IPS DF 4.7 (cell line): ENCODE data around the gene GIGYF1.
A peak's percentile ranks its signal among the peaks of the same experiment; 100 is the strongest.
"Not testable (repeated sequence)": the region's sequence is repeated elsewhere in the genome, so short reads cannot be mapped to it uniquely, and the experiment has no call there.

Experiments
- DNase-seq: peaks from one replicate; pipeline ENCODE4 v3.0.0-alpha.2; 2013; ENCODE audit warnings: low spot score; ENCODE audit errors: extremely low read depth

Gene GIGYF1

DNA sequence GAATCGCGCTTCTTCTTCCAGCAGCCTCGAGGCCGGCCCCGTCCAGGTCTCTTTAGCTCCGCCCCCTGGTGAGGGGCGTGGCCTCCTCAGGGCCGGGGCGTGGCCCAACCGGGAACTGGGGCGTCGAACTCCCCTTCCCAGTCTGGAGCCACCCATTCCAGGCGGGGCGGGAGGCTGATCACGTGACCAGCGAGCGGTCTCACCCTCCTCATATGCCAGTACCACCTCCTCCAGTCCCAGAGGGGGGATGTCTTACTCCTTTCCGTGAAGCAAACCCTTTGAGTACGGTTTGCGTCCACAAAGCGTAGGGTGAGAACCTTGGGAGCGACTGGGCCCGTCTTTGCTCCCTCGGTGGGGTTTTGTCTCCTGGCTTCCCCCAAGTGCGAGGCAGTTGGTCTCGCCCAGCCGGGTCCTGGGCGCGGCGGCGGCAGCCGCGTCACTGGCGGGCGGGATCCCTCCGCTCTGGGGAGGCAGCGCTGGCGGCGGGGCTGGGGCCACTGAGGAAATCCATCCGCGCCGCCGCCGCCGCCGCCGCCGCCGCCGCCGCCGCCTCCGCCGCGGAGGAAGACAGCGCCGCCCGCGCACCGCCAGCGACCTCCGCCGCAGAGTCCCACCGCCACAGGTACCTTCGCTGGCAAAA is 20.6 kb downstream of the GIGYF1 start, which contains the start of gene GNB2:
Gene GNB2, plus strand, starts transcription at position 439 of the 640 bp plus-strand sequence. CDS start 2,526 bp downstream, outside the sequence.
- DNase-seq = peak; percentile 78

DNA sequence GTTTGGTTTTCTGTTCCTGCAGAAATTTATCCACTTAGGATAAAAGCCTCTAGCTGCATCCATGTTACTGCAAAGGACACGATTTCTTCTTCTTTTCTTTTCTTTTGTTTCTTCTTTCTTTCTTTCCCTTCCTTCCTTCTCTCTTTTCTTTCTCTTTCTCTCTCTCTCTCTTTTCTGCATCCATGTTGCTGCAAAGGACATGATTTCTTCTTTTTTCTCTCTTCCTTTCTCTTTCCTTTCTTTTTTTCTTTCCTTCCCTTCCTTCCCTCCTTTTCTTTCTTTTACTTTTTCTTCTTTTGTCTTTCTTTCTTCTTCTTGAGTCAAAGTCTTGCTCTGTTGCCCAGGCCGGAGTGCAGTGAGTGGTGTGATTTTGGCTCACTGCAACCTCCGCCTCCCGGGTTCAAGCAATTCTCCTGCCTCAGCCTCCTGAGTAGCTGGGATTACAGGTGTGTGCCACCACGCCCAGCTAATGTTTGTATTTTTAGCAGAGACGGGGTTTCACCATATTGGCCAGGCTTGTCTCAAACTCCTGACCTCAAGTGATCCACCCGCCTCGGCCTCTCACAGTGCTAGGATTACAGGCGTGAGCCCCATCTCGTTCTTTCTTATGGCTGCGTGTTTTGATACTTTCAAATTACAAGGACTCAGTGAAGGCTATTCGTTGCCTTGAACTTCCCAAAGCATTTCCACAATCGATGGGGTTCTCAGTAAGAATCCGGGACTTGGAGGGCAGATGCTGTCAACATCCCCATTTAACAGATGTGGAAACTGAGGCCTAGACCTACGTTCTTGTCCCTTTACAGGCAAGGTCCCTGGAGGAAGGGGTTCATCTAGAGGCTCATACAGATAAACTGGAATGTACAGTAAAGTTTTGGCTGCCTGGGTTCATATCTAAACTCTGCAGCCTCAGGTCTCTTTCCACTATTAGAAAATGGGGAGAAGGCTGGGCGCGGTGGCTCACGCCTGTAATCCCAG is 22.4 kb downstream of the GIGYF1 start:
- DNase-seq = no peak

DNA sequence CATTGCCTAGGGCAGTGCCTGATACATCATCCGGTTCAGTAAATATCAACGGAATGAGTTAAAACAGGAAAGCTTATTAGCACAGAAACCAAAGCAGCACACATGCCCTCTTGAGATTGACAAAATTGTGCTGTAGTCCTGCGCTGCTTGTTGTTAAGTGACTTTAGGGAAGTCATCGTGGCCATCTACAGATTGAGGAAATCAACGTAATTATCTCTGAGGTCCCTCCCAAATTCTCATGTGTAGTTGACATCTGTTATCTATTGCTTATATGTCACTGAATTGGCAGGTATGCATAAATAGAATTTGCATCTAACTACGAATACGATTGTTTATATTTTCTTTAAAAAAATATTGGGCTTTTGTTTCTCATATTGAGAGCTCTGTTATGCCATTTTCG is 24.0 kb downstream of the GIGYF1 start:
- no peak for DNase-seq

DNA sequence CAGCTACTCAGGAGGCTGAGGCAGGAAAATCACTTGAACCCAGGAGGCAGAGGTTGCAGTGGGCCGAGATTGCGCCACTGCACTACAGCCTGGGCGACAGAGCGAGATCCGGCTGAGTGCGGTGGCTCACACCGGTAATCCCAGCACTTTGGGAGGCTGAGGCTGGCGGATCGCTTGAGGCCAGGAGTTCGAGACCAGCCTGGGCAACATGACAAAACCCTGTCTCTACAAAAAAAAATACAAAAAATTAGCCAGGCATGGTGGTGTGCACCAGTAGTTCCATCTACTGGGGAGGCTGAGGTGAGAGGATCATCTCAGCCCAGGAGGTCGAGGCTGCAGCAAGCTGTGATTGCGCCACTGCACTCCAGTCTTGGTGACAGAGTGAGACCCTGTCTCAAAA is 24.9 kb downstream of the GIGYF1 start:
- DNase-seq = not testable (repeated sequence)

DNA sequence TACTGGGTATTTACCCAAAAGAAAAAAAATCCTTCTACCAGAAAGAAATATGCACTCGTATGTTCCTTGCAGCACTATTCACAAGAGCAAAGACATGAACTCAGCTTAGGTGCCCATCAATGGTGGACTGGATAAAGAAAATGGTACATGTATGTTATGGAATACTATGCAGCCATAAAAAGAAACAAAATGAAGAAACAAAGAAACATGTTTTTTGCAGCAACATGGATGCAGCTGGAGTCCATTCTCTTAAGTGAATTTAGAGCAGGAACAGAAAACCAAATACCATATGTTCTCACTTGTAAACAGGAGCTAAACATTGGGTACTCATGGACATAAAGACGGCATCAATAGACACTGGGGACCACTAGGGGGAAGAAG is 26.0 kb downstream of the GIGYF1 start:
- no peak for DNase-seq

DNA sequence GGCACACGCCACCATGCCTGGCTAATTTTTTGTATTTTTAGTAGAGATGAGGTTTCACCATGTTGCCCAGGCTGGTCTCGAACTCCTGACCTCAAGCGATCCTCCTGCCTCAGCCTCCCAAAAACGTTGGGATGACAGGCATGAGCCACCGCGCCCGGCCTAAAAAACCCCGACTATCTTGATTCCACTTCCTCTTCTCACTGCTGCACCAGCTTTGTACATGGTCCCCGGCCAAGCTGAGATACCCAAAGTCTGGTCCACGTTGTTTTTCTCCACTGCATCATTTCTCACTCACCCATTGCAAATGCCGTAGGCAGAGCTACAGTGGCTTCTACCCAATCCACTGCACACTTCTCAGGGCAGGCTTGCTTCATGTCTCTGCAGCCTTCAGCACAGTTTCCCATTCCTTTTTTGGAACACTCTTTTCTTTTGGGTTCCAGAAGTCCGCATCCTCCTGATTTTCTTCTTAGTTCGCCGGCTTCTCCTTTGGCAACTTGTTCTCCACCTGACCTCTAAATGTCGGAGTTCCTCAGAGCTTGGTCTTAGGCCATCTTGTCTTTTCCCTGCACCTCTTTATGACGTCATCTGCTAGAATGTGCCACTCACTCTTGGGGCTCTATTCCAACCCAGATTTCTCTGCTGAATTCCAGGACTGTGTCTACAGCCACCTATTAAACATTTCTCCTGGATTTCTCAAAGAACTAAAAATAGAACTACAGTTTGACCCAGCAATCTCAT is 26.6 kb downstream of the GIGYF1 start:
- DNase-seq = no peak

DNA sequence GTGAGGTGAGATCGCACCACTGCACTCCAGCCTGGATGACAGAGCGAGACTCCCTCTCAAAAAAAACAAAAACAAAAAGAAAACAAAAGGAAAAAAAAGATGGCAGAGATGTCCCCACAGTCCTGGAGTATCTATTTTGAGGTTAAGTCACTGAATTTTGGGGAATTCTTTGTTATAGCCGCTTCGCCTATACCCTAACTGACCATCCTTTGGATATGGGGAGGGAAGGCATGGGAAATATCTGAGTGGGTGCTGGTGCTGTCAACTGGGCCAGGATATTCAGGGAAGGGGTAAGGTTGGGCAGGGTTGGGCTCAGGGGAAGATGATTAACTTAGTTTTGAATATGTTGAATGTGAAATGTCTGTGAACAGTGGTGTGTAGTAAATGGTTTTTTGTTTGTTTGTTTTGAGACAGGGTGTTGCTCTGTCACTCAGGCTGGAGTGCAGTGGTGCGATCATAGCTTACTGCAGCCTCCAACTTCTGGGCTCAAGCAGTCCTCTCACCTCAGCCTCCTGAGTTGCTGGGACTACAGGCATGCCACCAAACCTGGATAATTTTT is 28.8 kb downstream of the GIGYF1 start:
- no peak for DNase-seq

DNA sequence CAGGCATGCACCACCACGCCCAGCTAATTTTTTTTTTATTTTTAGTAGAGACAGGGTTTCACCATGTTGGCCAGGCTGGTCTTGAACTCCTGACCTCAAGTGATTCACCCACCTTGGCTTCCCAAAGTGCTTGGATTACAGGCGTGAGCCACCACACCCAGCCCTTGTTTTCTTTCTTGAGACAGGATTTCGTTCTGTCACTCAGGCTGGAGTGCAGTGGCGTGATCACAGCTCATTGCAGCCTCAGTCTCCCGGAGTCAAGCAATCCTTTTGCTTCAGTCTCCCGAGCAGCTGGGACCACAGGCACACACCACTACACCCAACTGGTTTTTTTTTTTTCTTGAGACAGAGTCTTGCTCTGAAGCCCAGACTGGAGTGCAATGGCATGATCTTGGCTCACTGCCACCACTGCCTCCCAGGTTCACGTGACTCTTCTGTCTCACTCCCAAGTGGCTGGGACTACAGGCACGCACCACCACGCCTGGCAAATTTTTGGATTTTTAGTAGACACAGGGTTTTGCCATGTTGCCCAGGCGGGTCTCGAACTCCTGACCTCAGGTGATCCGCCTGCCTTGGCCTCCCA is 31.8 kb downstream of the GIGYF1 start:
- not testable (repeated sequence) for DNase-seq

DNA sequence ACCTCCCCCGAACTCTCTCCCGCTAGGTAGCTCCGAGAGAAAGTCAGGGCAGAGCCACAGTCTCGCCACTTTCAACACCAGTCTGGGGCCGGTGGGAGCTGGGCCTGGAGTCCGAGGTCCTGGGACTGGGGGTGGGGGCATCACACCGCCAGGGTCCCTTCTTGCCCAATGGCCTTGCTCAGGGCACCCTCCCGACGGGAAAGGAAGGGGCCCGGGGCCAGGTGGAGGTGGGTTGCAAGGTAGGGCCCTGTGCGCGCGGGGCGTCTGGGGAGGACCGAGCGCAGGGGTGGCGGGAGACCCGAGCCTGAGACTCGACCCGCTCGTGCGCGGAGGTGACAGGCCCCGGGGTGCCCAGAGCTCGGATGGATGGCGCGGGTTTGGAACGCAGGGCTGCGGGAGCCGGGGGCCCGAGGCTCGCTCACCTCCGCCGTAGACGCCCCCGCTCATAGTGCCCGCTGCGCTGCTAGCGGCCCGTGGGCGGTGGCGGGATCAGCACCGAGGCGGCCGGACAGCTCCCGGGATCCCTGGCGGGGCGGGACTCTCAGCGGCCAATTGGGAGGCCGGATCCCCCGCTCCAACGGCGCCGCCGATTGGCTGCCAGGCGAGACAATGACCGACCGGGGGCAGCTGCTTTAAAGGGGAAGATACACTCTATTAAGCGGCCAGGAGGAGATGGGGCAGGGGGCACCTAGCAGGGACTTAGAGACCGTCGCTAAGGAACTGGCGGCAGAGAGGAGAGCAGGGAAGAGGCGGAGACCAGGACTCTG is 38.0 kb downstream of the GIGYF1 start, which contains the start of gene ACTL6B:
Gene ACTL6B, minus strand, starts transcription at position 541 of the 767 bp plus-strand sequence. Its CDS starts 94 bp downstream, at position 447.
- no peak for DNase-seq

DNA sequence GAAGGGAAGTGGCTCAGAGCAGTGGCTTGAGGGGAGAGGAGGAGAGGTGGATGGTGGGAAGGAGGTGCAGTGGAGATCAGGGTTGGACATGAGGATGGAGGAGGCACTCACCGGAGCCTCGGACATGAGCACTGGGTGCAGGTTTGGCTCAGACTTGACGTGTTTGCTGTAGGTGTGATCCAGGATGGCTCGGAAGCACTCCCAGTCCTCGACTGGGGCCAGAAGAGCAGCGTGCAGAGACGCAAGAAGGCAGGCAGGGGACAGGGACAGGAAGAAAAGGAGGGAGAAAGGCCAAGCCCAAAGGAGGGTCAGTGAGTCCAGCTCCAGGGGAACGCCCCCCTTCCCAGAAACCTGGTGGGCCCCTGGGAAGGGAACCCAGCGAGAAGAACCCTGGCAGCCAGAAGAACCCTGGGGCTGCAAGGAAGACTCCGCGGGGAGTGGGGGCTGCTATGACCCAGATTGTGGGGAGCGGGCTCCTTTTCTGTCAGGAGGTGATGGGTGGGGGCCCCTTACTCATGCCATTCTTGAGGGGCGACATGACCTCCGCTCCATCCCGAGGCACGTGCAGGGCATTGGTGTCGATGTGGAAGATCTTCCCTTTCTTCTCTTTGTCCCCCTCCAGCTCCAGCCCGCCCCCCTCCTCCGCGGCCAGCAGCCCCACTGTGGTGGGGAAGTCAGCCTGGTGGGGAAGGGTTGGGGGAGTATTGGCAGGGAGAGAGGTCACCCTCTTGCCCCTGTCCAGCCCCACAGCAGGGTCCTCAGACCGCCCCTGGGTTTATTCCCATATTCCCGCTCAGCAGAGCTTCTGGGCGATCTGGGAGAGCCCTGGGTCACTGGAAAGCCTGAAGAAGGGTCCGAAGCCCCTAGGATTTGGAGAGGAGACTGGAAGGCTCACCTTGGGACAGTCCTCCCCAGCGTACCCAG is 38.9 kb downstream of the GIGYF1 start:
- DNase-seq = no peak

DNA sequence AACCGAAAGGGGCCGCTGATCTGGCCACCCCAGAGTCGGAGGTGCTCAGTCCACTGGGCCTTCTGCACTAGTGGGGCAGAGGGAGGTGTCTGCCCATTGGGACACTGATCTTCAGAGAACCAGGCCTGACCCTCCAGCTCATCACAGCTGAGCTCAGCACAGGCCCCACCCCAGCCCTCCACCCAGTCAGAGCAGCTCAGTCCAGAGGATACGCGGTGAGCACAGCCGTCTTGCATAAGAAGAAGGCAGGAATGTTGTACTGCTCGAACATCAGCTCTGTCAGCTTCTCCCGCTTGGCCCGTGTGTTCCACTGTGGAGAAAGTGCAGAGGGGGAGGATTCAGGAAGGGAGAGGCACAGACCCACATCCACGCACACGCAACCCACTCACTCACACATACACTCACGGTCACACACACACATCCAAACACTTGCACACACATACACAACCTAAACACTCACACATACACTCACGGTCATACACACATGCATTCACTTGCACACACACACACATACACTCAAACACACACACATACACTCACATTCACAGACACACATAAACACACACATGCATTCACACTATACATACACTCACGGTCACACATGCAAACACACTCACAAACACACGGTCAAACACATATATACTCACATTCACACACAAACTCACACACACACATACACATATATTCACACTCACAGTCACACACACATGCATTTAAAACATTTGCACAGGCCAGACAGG is 44.1 kb downstream of the GIGYF1 start:
- DNase-seq = no peak

DNA sequence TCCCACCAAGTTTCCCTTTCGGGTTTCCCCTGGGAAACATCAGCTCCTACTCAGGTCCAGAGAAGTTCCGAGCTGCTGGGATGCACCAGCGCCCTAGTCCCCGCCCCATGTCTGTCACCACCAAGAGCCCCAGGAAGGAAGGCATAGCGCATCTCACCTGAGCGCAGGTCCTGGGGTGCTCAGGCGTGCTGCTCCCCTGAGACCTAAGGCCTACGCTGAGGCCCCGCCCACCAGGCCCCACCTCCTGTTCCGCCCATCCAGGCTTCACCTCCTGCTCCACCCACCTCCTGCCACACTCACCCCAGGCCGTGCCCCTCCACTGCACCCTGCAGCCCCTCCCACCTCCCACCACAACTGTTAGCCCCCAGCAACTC is 51.5 kb downstream of the GIGYF1 start:
- no peak for DNase-seq

DNA sequence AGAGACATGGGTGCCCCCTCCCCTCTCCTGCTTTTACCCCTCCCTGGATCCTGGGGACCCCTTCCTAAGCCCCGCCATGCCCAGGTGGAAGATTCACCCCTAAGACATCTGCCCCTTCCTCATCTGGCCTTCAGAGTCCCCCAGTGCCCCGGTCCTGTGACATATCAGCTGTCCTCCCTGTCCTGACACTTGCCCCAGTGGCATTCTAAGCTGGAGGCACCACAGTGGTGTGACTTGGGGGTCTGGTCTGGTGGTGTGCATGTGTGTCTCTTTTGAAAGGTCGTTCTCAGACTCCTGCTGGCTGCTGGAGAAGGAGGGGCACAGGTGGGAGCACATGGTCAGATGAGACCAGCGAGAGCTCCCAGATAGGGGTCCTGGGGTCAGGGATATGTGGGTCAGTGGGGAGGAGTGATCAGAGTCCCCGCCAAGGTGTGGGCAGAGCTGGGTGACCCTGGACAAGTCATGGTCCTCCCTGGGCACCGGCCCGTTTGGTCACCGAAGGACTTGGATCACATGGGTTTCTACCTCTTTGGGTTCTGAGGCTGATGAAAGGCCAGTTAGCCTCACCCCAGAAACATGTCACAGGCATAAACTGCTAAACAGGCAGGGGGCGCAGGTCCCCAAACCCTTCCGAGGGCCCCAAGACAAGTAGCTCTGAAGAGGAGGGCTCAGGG is 52.1 kb downstream of the GIGYF1 start:
- DNase-seq = no peak

DNA sequence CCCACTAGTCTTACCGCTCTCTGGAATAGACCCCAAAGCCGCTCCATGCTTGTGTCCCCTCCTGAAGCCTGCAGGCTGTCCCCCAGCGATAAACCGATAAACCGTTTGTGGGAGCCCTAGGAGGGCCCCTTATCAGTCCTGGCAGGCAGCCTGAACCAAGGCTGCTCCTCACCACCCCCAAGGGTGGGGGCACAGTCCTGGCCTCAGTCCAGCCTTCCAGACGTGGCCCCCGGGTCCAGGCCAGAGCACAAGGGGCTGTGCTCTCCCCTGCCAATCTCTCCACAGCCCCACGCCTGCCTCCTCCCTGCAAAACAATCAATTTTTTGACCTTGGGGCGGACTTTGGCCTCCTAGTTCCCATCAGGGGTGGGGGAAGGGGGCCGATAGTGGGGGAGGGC is 52.6 kb downstream of the GIGYF1 start, which contains the start of gene TFR2:
Gene TFR2, minus strand, starts transcription at position 90 of the 397 bp plus-strand sequence. Its CDS starts 43 bp downstream, at position 47.
- no peak for DNase-seq

DNA sequence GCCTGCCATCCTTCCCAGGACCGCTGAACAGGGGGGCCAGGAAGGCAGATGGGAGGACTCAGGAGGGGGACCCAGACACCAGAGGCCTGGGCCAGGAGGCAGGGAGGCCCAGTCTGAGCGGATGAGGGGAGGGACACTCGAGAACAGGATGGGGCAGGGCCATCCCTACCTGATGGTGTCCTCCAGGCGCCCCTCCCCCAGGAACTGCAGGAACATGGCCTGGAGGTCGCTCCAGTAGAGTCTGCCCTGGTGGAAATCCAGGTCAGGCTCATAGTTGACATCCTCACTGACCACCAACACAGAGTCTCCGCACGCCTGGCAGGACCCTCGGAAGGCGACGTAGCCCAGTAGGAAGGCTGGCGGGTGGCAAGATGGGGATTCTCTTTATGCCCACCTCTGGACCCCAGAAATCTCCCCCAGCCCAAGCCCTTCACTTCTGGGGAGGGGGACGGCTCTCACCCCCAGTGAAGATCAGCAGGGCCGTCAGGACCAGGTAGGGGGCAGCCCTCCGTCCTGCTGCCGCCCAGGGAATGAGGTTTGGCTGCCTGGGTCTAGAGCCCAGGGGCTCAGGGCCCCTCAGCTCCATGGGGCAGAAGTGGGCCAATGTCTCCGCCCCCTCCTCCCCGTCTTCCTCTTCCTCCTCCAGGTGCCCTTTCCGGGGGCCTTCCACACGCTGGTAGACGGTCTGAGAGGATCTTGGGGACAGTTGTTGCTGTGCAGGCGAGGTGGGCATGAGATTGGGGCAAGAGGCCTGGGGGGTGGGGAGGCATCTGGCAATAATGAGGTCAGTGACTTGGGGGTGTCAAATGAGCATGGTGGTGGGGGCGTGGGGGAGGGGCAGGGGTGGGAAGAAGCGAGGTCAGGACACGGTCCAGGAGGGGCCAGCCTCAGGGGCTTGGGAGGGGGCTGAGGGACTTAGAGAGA is 53.3 kb downstream of the GIGYF1 start:
- no peak for DNase-seq

DNA sequence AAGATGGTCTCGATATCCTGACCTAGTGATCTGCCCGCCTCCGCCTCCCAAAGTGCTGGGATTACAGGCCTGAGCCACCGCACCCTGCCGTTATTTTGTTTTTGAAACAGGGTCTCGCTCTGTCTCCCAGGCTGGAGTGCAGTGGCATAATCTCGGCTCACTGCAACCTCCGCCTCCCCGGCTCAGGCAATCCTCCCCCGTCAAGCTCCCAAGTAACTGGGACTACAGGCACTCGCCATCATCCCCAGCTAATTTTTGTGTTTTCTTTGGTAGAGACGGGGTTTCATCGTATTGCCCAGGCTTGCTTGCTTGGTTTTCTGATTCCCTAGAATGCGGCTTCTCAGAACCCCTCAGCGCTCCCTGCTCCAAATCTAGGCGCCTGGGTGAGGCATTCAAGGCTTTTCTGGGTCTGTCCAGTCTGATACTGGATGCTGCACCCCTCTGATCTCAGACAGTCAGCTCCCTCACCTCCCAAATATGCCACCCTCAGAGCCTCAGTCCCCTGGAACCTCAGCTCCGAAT is 54.0 kb downstream of the GIGYF1 start:
- no peak for DNase-seq
